AG04450 (cell line): ENCODE data around the gene OR5AC2. TPM values are rescaled to one million over a fixed set of nuclear protein-coding genes. Genes with fewer than 3 reads are reported as not detected.

Experiments
- CTCF ChIA-PET: fragments of 300-600, 350-600 bp; formaldehyde crosslinking; extraction: SDS; loops from one replicate; lab custom pipeline; 2022; ENCODE audit warnings: antibody characterized with exemption, inconsistent platforms; lab: Charles Lee
- POLR2A ChIA-PET: fragments of 350-600 bp; formaldehyde crosslinking; extraction: SDS; loops from one replicate; lab custom pipeline; 2021; ENCODE audit warnings: antibody characterized with exemption, inconsistent platforms; lab: Yijun Ruan, JAX
- DNase-seq: peaks from one replicate; pipeline ENCODE4 v3.0.0-alpha.2; 2011; ENCODE audit warnings: low read depth, low spot score
- H3K27ac ChIP-seq: one replicate; pipeline ENCODE4 v1.5.1; 2012; ENCODE audit warnings: low read depth, low read length, control low read depth
- H3K27me3 ChIP-seq: one replicate; pipeline ENCODE4 v1.6.0; 2012; ENCODE audit warnings: low read length; ENCODE audit not compliant: control insufficient read depth, insufficient read depth
- H3K4me3 ChIP-seq: 2 replicates; pipeline ENCODE4 v1.5.1; 2011; ENCODE audit warnings: mild to moderate bottlenecking, low read depth, low read length, control low read depth
- H3K9me3 ChIP-seq: 2 replicates; pipeline ENCODE4 v1.5.1; 2012; ENCODE audit warnings: low read length; ENCODE audit not compliant: control insufficient read depth, insufficient read depth
- CTCF ChIP-seq: IDR thresholded peaks from 2 replicates; pipeline ENCODE4 v1.5.1; 2011; ENCODE audit warnings: low read depth, low read length, control low read depth, inconsistent platforms
- polyA plus RNA-seq: library from polyadenylated mRNA; depleted of rRNA; stranded (reverse); fragments of >200 nt; gene quantifications from 2 replicates; pipeline ENCODE4 v1.2.3, GENCODE V29; 2011

The OR5AC2 gene
- polyA plus RNA-seq, 1 experiment = not detected

DNA sequence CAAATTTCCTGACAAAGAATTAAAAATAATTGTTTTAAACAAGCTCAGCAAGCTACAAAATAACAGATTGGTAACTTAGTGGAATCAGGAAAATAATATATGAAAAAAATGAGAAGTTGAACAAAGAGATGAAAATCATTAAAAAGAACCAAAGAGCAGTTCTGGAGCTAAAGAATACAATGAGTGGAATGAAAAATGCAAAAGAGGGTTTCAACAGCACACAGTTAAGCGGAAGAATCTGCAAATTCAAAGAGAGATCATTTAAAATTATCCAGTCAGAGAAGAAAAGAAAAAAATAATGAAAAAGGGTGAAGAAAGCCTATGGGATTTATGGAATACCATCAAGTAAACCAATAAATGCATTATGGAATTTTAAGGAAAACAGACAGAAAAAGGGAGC, 45.6 kb upstream of the OR5AC2 start:
- ChIA-PET POLR2A (no interaction called here), CTCF (interaction anchor here (1.6 to 6.6 kb wide), 4 partner anchors 18 to 292 kb away, joined by 3 to 209 read pairs (median 50); no protein-coding TSS in a partner anchor)
- H3K27ac ChIP-seq = no peak overlapping the region
- no peak for TF ChIP-seq CTCF
- H3K9me3 ChIP-seq = no peaks in the 10 kb centered on the region
- DNase-seq = no peak
- no peak overlapping the region for H3K4me3 ChIP-seq
- H3K27me3 ChIP-seq = no peaks in the 10 kb centered on the region

GRCh38 chr3:98048586-98048985, 38.4 kb upstream of the OR5AC2 start:
- Histone ChIP-seq H3K27me3 (no peaks in the 10 kb centered on the region), H3K9me3 (no peaks in the 10 kb centered on the region), H3K27ac (no peak overlapping the region), H3K4me3 (no peak overlapping the region)
- POLR2A ChIA-PET = no interaction called here
- TF ChIP-seq CTCF = no peak
- CTCF ChIA-PET = interaction anchor here (0.6 to 1.8 kb wide), 4 partner anchors 9 to 285 kb away, joined by 3 to 11 read pairs (median 6); no protein-coding TSS in a partner anchor
- DNase-seq = no peak

- ChIA-PET POLR2A (no interaction called here), CTCF (interaction anchor here (1.3 to 1.8 kb wide), 3 partner anchors 9 to 280 kb away, joined by 6 to 11 read pairs (median 7); no protein-coding TSS in a partner anchor)
- Histone ChIP-seq H3K9me3 (no peaks in the 10 kb centered on the region), H3K27ac (no peak overlapping the region), H3K4me3 (no peak overlapping the region), H3K27me3 (no peaks in the 10 kb centered on the region)
- no peak for TF ChIP-seq CTCF
- DNase-seq = no peak
Measured at GRCh38 chr3:98049271-98049670, 37.7 kb upstream of the OR5AC2 start.

- no peak for TF ChIP-seq CTCF
- Histone ChIP-seq H3K27ac (no peak overlapping the region), H3K9me3 (no peaks in the 10 kb centered on the region), H3K4me3 (no peak overlapping the region), H3K27me3 (no peaks in the 10 kb centered on the region)
- CTCF ChIA-PET = interaction anchor here (1.0 kb wide), 1 partner anchor 33 kb away, joined by 3 read pairs; no protein-coding TSS in a partner anchor
- POLR2A ChIA-PET = no interaction called here
- DNase-seq = no peak
Measured at GRCh38 chr3:98056035-98056434, 30.9 kb upstream of the OR5AC2 start.

DNA sequence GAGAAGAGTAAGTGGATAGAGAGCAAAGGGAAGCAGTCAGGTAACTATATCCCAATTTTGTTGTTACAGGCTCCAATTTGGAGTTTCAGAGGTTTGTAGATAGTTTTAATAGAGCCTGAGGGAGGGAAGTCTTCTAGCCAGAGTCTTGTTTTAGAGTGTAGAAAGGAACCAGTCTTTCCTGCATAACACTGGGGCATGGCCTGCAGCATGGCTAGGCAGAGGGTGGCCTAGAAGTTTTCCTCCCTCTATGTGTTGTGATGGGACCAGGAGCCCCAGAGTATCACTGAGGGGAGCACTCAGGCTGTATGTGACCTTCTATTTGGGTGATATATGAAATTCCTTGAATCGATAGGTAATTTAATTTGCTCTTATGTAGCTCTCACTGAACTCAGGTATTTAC, 29.3 kb upstream of the OR5AC2 start:
- CTCF ChIA-PET = no interaction called here

More for the DNA sequence above, 29.3 kb upstream of the OR5AC2 start:
- DNase-seq = no peak
- H3K27ac ChIP-seq = no peak overlapping the region
- no peak overlapping the region for H3K4me3 ChIP-seq
- TF ChIP-seq CTCF = no peak
- no peaks in the 10 kb centered on the region for H3K9me3 ChIP-seq
- no peaks in the 10 kb centered on the region for H3K27me3 ChIP-seq
- POLR2A ChIA-PET = no interaction called here
